ENCODE results near the gene SMYD2.

DNA sequence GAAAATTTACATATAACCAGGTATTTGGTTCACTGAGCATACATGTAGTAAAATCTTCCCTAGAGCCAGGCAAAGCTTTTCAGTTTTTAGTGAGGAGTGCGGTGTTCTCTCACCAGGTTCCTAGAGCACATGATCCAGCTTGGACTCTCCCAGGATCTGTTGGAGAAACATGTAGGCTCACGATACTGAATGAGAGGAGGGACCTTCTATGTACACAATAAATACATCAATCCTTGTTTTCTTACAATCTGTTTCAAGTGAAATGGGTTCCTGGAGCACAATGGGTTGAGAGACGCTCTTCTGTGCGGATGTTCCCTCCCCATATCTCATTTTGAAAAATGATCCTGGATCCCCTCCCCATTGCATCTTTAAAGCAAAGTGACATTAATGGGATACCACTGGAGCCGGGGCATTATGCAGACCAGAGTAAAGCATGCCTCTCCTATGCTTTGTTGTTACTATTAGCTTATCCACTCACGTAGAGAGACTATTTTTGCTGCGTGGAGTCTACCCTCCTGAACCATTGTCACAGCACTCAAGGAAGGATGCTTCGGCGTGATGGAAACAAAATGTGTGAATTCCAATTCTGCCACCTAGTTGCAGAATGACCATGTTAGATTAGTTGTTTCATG is 19.3 kb downstream of the SMYD2 start:
- TF ChIP-seq, protein P1, sequence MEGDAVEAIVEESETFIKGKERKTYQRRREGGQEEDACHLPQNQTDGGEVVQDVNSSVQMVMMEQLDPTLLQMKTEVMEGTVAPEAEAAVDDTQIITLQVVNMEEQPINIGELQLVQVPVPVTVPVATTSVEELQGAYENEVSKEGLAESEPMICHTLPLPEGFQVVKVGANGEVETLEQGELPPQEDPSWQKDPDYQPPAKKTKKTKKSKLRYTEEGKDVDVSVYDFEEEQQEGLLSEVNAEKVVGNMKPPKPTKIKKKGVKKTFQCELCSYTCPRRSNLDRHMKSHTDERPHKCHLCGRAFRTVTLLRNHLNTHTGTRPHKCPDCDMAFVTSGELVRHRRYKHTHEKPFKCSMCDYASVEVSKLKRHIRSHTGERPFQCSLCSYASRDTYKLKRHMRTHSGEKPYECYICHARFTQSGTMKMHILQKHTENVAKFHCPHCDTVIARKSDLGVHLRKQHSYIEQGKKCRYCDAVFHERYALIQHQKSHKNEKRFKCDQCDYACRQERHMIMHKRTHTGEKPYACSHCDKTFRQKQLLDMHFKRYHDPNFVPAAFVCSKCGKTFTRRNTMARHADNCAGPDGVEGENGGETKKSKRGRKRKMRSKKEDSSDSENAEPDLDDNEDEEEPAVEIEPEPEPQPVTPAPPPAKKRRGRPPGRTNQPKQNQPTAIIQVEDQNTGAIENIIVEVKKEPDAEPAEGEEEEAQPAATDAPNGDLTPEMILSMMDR (IDR thresholded peaks at IDR 0.05; ENCODE audit: control extremely low read depth in 1 of 3, insufficient read depth in 1 of 3, low read depth in 1 of 3, low read length in 3 of 3): no peak
- TF ChIP-seq EZH2 (IDR thresholded peaks at IDR 0.05; ENCODE audit: low read depth, low read length, severe bottlenecking): no peak
- TF ChIP-seq, protein P2, sequence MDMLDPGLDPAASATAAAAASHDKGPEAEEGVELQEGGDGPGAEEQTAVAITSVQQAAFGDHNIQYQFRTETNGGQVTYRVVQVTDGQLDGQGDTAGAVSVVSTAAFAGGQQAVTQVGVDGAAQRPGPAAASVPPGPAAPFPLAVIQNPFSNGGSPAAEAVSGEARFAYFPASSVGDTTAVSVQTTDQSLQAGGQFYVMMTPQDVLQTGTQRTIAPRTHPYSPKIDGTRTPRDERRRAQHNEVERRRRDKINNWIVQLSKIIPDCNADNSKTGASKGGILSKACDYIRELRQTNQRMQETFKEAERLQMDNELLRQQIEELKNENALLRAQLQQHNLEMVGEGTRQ (IDR thresholded peaks at IDR 0.05; ENCODE audit: low read length): no peak

Data from H1 (cell line).